ENCODE measurements around the gene PRKRA. TPM values are rescaled to one million over a fixed set of nuclear protein-coding genes. Genes with fewer than 3 reads are reported as not detected.
A peak's percentile ranks its signal among the peaks of the same experiment; 100 is the strongest.

Gene PRKRA
- total and polyA plus RNA-seq, 2 of the 13 experiments (the other 11 are each of a cell fraction or from before 2014, with no cell fraction given), result 53.1 to 74.7 TPM

- TF ChIP-seq MXD4 (CRISPR knock-in tag; IDR thresholded peaks at IDR 0.05) (0 out of 2 replicates have a peak, but pooled peaks have one; percentile 17), ZNF331 (CRISPR knock-in tag; IDR thresholded peaks at IDR 0.05) (peak; percentile 90), TFDP1 (CRISPR knock-in tag; IDR thresholded peaks at IDR 0.05; ENCODE audit: borderline replicate concordance) (0 out of 2 replicates have a peak, but pooled peaks have one; percentile 4), ZBTB42 (CRISPR knock-in tag; IDR thresholded peaks at IDR 0.05) (no peak), ZNF558 (CRISPR knock-in tag; IDR thresholded peaks at IDR 0.05; ENCODE audit: borderline replicate concordance) (no peak), IRX3 (CRISPR knock-in tag; IDR thresholded peaks at IDR 0.05; ENCODE audit: borderline replicate concordance, low read depth) (no peak), HOXA3 (CRISPR knock-in tag; IDR thresholded peaks at IDR 0.05) (peak; percentile 62; the same call in 1 of the 2 replicates), ATF2 (CRISPR knock-in tag; IDR thresholded peaks at IDR 0.05) (peak; percentile 54; the same call in 1 of the 2 replicates), KDM1A (CRISPR knock-in tag; IDR thresholded peaks at IDR 0.05) (0 out of 2 replicates have a peak, but pooled peaks have one; percentile 8), HMGXB4 (CRISPR knock-in tag; IDR thresholded peaks at IDR 0.05; ENCODE audit: borderline replicate concordance in 1 of 2, low read depth in 1 of 2) (peak in 1 of 2 experiments; percentile 41; a peak in 1 of 4 replicates), NFIC (IDR thresholded peaks at IDR 0.05; ENCODE audit: low read length) (0 out of 2 replicates have a peak, but pooled peaks have one; percentile 33), ELF1 (CRISPR knock-in tag; IDR thresholded peaks at IDR 0.05) (0 out of 2 replicates have a peak, but pooled peaks have one; percentile 25), NAIF1 (CRISPR knock-in tag; IDR thresholded peaks at IDR 0.05; ENCODE audit: borderline replicate concordance) (peak; percentile 28; the same call in 1 of the 2 replicates), E2F5 (CRISPR knock-in tag; conservative IDR thresholded peaks at IDR 0.05) (no peak), ZNF33B (CRISPR knock-in tag; IDR thresholded peaks at IDR 0.05) (no peak), SP1 (IDR thresholded peaks at IDR 0.05) (no peak), SP1 (CRISPR knock-in tag; IDR thresholded peaks at IDR 0.05) (no peak), CREB1 (IDR thresholded peaks at IDR 0.05) (no peak), CREB1 (CRISPR knock-in tag; IDR thresholded peaks at IDR 0.05) (peak; percentile 43), ISL2 (CRISPR knock-in tag; IDR thresholded peaks at IDR 0.05) (peak; percentile 63; the same call in 1 of the 2 replicates), RELA (CRISPR knock-in tag; IDR thresholded peaks at IDR 0.05) (no peak), KDM6A (CRISPR knock-in tag; IDR thresholded peaks at IDR 0.05; ENCODE audit: low read depth) (no peak; the same call in 1 of the 2 replicates), ZSCAN31 (CRISPR knock-in tag; IDR thresholded peaks at IDR 0.05; ENCODE audit: low read depth) (peak; percentile 84), ESRRA (CRISPR knock-in tag; IDR thresholded peaks at IDR 0.05; ENCODE audit: low read depth) (peak; percentile 83; the same call in 1 of the 2 replicates), ADNP (CRISPR knock-in tag; IDR thresholded peaks at IDR 0.05) (peak; percentile 26; the same call in 1 of the 2 replicates), HNF4G (IDR thresholded peaks at IDR 0.05; ENCODE audit: borderline replicate concordance, low read depth, low read length) (peak; percentile 75), HNF4G (CRISPR knock-in tag; IDR thresholded peaks at IDR 0.05; ENCODE audit: borderline replicate concordance, low read depth) (no peak; the same call in 1 of the 2 replicates), ZNF354B (CRISPR knock-in tag; IDR thresholded peaks at IDR 0.05) (no peak), RFX3 (CRISPR knock-in tag; IDR thresholded peaks at IDR 0.05) (no peak)
Observed at GRCh38 chr2:178428396-178428806, 22.6 kb downstream of the PRKRA start (continued).
